Measurements from ENCODE around the gene EDEM3. TPM values are rescaled to one million over a fixed set of nuclear protein-coding genes. Genes with fewer than 3 reads are reported as not detected.

Gene EDEM3
- total and polyA plus RNA-seq, 2 donors (not counting 1 experiment from before 2014, with no cell fraction given): 4.3 to 20.9 TPM

- Mint-ChIP-seq H3K27ac (no peak overlapping the region), H3K9me3 (ENCODE audit: insufficient read depth) (no peaks in the 10 kb centered on the region), H3K27me3 (peaks cover 28% of the 10 kb centered on the region), H3K4me3 (no peak overlapping the region), H3K4me1 (no peaks in the 10 kb centered on the region)
- intact Hi-C loops (cut with micrococcal nuclease): no loop called here
- Histone ChIP-seq H3K9me3 (ENCODE audit: control extremely low read depth in 1 of 3, control insufficient read depth in 2 of 3, insufficient read depth in 1 of 3, low read length in 2 of 3) (no peaks in the 10 kb centered on the region), H3K4me1 (ENCODE audit: control insufficient read depth in 2 of 2, insufficient read depth in 2 of 2, low read length in 2 of 2) (no peaks in the 10 kb centered on the region), H4K20me1 (ENCODE audit: control insufficient read depth, insufficient read depth, low read length, poor library complexity, severe bottlenecking) (no peaks in the 10 kb centered on the region), H2AFZ (ENCODE audit: insufficient read depth, low read depth, low read length, poor library complexity, severe bottlenecking) (no peak overlapping the region), H3K9ac (ENCODE audit: low read length) (no peak overlapping the region), H3K79me2 (ENCODE audit: control insufficient read depth, insufficient read depth, low read length) (no peaks in the 10 kb centered on the region), H3K4me2 (replicated peaks; ENCODE audit: low read depth, low read length, poor library complexity, severe bottlenecking) (no peak overlapping the region), H3K27me3 (replicated peaks in 1 of 4; ENCODE audit: control extremely low read depth in 1 of 4, control insufficient read depth in 3 of 4, insufficient read depth in 4 of 4, low read length in 3 of 4) (no peaks in the 10 kb centered on the region), H3K27ac (ENCODE audit: low read length in 2 of 2) (no peak overlapping the region), H3K4me3 (ENCODE audit: control extremely low read depth in 1 of 5, extremely low read depth in 1 of 5, insufficient read depth in 1 of 5, low read depth in 2 of 5, low read length in 4 of 5) (no peak overlapping the region), H3K36me3 (replicated peaks in 1 of 2; ENCODE audit: control extremely low read depth in 1 of 2, control insufficient read depth in 1 of 2, extremely low read depth in 1 of 2, insufficient read depth in 2 of 2, low read length in 1 of 2) (no peaks in the 10 kb centered on the region)
- ChIA-PET POLR2A (no interaction called here), CTCF (no interaction called here)
- WGBS (ENCODE audit: insufficient coverage): 89% methylated on average over 3 of the region's 3 CpGs
- ATAC-seq (ENCODE audit: low read depth): no peak
- DNase-seq: no peak
- TF ChIP-seq CTCF (IDR thresholded peaks at IDR 0.05): no peak
- TF ChIP-seq EZH2 (IDR thresholded peaks at IDR 0.05; ENCODE audit: borderline replicate concordance, insufficient read depth, low read depth, low read length, poor library complexity, severe bottlenecking): no peak
Observed at GRCh38 chr1:184640505-184640904, 114.2 kb downstream of the EDEM3 start.

Other genes with a start within 250 kb of the EDEM3 start
- 13.2 and 13.5 TPM in 2 replicates for gene NIBAN1, start 219.7 kb upstream of the EDEM3 start, total RNA-seq
- 1.1 and 1.2 TPM in 2 replicates for gene NIBAN1, start 219.7 kb upstream of the EDEM3 start, polyA plus RNA-seq